ENCODE results near the gene MORN2. TPM values are rescaled to one million over a fixed set of nuclear protein-coding genes. Genes with fewer than 3 reads are reported as not detected.

Gene MORN2
- total and polyA plus RNA-seq, 2 of the 13 experiments (the other 11 are each of a cell fraction or from before 2014, with no cell fraction given): 7.0 to 28.0 TPM

GRCh38 chr2:38925982-38926381 lies 50.2 kb downstream of the MORN2 start (continued):
- TF ChIP-seq RERE (CRISPR knock-in tag; IDR thresholded peaks at IDR 0.05; ENCODE audit: low read depth) (no peak), TERF1 (CRISPR knock-in tag; IDR thresholded peaks at IDR 0.05) (no peak), ZNF496 (CRISPR knock-in tag; IDR thresholded peaks at IDR 0.05; ENCODE audit: insufficient replicate concordance) (no peak), ZNF275 (CRISPR knock-in tag; IDR thresholded peaks at IDR 0.05; ENCODE audit: borderline replicate concordance) (no peak), PHB2 (IDR thresholded peaks at IDR 0.05; ENCODE audit: partially characterized antibody) (no peak), ZNF136 (CRISPR knock-in tag; IDR thresholded peaks at IDR 0.05; ENCODE audit: low read depth) (no peak), ZNF619 (CRISPR knock-in tag; IDR thresholded peaks at IDR 0.05) (no peak), TRIM24 (CRISPR knock-in tag; IDR thresholded peaks at IDR 0.05) (no peak), ZMYM2 (CRISPR knock-in tag; IDR thresholded peaks at IDR 0.05) (no peak), XRCC5 (optimal IDR thresholded peaks at IDR 0.05; ENCODE audit: low read length) (peak; percentile 84), GTF3A (CRISPR knock-in tag; conservative IDR thresholded peaks at IDR 0.05) (no peak), ARID2 (CRISPR knock-in tag; IDR thresholded peaks at IDR 0.05; ENCODE audit: borderline replicate concordance) (no peak), ZBTB7B (CRISPR knock-in tag; IDR thresholded peaks at IDR 0.05) (no peak), FLYWCH1 (CRISPR knock-in tag; IDR thresholded peaks at IDR 0.05) (no peak), ZBTB49 (CRISPR knock-in tag; IDR thresholded peaks at IDR 0.05; ENCODE audit: borderline replicate concordance) (no peak), ZSCAN12 (CRISPR knock-in tag; IDR thresholded peaks at IDR 0.05) (no peak), ZNF281 (CRISPR knock-in tag; IDR thresholded peaks at IDR 0.05; ENCODE audit: borderline replicate concordance) (no peak), ZNF644 (CRISPR knock-in tag; IDR thresholded peaks at IDR 0.05; ENCODE audit: low read depth) (0 out of 2 replicates have a peak, but pooled peaks have one; percentile 19)
